ENCODE data around the gene OVAAL.

OVAAL gene

DNA sequence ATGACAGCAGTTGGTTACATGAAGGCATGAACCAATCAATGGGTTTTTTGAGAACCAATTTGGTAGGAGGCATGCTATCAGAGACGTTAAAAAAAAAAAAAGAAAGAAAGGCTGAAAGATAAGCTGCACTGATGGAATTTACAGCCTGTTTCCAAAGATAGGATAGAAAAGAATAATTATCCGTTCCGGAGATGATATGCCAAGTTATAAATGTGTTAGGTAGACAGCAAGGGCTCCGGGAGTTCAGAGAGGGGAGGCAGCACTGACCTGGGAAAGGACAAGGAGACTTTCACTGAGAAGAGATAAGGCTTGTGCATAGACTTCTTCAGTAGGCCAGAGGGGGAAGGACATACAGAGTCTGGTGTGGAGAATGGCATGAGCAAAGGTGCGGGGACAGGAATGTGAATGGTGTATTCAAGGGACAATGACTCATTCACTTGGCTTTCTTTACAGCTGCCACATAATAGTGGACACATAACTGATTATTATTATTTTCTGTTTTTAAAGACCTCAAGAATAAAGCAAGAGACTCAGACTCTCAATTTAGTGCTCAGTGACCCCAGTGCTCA lies 31.6 kb upstream of the OVAAL start:
- TF ChIP-seq ZBTB7A (IDR thresholded peaks at IDR 0.05; ENCODE audit: low read depth) (no peak), TEAD4 (IDR thresholded peaks at IDR 0.05) (peak; percentile 55; the same call in 1 of the 2 replicates)

DNA sequence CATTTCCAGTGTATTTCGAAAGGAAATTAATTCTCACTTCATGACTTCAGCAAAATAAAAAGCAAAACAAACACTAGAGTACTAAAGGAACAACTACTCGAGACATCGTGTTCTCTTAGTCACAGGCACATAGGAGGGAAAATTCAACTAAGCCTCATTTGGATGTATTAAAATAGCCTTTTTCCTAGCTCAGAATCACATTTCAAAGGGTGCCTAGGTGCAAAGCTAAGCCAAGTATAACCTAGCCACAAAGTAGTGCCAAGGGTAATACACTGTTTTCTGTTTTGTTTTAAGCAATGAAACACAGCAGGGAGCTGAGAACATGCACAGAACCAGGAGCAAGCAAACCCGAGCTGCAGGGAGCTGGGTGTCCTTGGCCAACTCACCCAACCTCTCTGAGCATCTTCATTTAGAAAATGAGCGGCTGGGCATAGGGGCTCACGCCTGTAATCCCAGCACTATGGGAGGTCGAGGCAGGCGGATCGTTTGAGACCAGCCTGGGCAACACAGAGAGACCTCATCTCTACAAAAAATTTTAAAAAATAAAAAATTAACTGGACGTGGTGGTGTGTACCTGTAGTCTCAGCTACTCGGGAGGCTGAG lies 29.8 kb upstream of the OVAAL start:
- TF ChIP-seq EP300 (IDR thresholded peaks at IDR 0.05; ENCODE audit: borderline replicate concordance) (no peak), CEBPB (IDR thresholded peaks at IDR 0.05) (no peak), FOXM1 (IDR thresholded peaks at IDR 0.05; ENCODE audit: borderline replicate concordance, low read depth) (no peak), RAD21 (IDR thresholded peaks at IDR 0.05; ENCODE audit: low read depth) (no peak), EGR1 (IDR thresholded peaks at IDR 0.05) (no peak), TEAD4 (IDR thresholded peaks at IDR 0.05) (no peak), ZBTB7A (IDR thresholded peaks at IDR 0.05; ENCODE audit: low read depth) (no peak), CREB1 (IDR thresholded peaks at IDR 0.05; ENCODE audit: low read depth) (no peak), NFIC (IDR thresholded peaks at IDR 0.05) (no peak), TCF12 (IDR thresholded peaks at IDR 0.05; ENCODE audit: low read depth) (no peak)
- TF ChIP-seq, protein P1, sequence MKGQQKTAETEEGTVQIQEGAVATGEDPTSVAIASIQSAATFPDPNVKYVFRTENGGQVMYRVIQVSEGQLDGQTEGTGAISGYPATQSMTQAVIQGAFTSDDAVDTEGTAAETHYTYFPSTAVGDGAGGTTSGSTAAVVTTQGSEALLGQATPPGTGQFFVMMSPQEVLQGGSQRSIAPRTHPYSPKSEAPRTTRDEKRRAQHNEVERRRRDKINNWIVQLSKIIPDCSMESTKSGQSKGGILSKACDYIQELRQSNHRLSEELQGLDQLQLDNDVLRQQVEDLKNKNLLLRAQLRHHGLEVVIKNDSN (IDR thresholded peaks at IDR 0.05): no peak
- TF ChIP-seq, protein P2, sequence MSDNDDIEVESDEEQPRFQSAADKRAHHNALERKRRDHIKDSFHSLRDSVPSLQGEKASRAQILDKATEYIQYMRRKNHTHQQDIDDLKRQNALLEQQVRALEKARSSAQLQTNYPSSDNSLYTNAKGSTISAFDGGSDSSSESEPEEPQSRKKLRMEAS (IDR thresholded peaks at IDR 0.05): no peak
- TF ChIP-seq, protein P3, sequence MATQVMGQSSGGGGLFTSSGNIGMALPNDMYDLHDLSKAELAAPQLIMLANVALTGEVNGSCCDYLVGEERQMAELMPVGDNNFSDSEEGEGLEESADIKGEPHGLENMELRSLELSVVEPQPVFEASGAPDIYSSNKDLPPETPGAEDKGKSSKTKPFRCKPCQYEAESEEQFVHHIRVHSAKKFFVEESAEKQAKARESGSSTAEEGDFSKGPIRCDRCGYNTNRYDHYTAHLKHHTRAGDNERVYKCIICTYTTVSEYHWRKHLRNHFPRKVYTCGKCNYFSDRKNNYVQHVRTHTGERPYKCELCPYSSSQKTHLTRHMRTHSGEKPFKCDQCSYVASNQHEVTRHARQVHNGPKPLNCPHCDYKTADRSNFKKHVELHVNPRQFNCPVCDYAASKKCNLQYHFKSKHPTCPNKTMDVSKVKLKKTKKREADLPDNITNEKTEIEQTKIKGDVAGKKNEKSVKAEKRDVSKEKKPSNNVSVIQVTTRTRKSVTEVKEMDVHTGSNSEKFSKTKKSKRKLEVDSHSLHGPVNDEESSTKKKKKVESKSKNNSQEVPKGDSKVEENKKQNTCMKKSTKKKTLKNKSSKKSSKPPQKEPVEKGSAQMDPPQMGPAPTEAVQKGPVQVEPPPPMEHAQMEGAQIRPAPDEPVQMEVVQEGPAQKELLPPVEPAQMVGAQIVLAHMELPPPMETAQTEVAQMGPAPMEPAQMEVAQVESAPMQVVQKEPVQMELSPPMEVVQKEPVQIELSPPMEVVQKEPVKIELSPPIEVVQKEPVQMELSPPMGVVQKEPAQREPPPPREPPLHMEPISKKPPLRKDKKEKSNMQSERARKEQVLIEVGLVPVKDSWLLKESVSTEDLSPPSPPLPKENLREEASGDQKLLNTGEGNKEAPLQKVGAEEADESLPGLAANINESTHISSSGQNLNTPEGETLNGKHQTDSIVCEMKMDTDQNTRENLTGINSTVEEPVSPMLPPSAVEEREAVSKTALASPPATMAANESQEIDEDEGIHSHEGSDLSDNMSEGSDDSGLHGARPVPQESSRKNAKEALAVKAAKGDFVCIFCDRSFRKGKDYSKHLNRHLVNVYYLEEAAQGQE (IDR thresholded peaks at IDR 0.05; ENCODE audit: low read depth): no peak

DNA sequence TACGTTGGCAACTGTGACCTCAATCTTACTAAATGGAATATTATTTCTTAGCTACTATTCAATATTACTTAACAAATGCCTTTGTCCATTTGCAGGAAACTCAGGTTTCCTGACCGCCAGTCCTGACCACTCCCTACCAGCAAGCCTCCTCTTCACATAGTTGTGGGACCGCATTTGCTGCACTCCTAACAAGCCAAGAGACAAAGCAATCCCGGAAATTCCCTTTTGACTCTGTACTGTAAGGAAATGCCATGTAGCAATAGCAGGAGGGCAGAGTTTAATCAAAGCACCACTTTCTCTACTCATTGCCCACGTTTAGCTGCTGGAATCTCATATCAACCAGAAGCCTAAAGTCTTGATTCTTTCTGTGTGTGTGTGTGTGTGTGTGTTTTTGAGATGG lies 28.3 kb upstream of the OVAAL start:
- TF ChIP-seq TCF12 (IDR thresholded peaks at IDR 0.05; ENCODE audit: low read depth): no peak
- TF ChIP-seq TEAD4 (IDR thresholded peaks at IDR 0.05): 0 out of 2 replicates have a peak, but pooled peaks have one; percentile 19

DNA sequence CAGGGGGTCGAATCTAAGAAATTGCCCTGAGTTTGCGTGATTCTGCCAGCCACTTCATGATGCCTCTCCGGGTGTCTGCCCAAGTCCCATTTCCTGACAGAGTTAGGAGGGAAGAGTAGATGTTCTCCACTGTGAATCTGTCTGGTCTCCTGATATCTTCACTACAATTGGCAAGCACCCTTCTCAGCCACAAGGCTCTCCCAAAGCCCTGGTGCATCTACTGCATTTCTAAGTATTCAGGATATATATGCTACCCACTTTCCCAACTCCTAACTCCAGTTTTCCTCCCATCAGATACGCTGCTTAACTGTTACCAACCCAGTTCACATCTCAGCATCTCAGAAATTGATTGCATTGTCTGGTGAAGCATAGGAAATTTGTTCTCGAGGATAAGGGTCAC lies 25.9 kb upstream of the OVAAL start:
- TF ChIP-seq CEBPB (IDR thresholded peaks at IDR 0.05): no peak
- TF ChIP-seq NFIC (IDR thresholded peaks at IDR 0.05): no peak
- no peak for TF ChIP-seq TEAD4 (IDR thresholded peaks at IDR 0.05)
- TF ChIP-seq CREB1 (IDR thresholded peaks at IDR 0.05; ENCODE audit: low read depth): no peak

DNA sequence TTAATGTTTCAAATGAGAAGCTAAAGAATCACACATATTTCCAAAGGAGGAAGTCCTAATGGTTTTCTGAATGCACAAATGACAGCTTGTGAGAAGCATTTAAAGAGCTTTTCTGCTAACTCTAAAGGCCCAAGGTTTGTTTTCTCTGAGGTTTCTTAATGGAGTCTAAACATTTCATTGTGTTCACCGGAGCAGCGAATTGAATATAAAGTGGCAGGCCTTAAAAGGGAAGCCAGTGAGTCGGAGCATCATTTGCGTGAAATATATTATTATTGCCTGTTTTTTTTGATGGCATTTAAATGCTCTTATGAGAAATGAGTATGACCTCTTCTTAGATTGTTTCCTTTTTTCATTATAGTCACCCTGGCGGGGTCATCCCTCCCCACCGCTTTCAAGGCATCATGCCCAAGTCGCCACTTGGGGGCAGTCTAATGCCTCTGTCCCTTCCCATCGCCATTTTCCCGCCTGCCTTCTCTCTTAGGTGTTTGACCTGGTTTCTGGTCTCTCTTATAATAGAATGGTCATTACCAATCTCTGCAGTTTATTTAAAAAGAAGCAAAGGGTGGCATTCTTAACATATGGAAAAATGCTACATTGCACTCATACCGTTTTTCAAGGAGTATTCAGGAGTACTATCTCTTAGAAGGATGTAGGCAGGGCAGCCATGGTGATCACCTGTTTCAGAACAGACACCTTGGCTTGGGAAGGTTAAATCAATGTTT lies 25.3 kb upstream of the OVAAL start:
- TF ChIP-seq ZBTB7A (IDR thresholded peaks at IDR 0.05; ENCODE audit: low read depth) (no peak), RAD21 (IDR thresholded peaks at IDR 0.05; ENCODE audit: low read depth) (peak; percentile 97), NFIC (IDR thresholded peaks at IDR 0.05) (no peak), EP300 (IDR thresholded peaks at IDR 0.05; ENCODE audit: borderline replicate concordance) (no peak), TCF12 (IDR thresholded peaks at IDR 0.05; ENCODE audit: low read depth) (0 out of 2 replicates have a peak, but pooled peaks have one; percentile 16), YY1 (IDR thresholded peaks at IDR 0.05; ENCODE audit: low read depth) (peak; percentile 89), CREB1 (IDR thresholded peaks at IDR 0.05; ENCODE audit: low read depth) (no peak)
- TF ChIP-seq, protein P1 (IDR thresholded peaks at IDR 0.05): no peak
- TF ChIP-seq, protein P2 (IDR thresholded peaks at IDR 0.05): 0 out of 2 replicates have a peak, but pooled peaks have one; percentile 35

DNA sequence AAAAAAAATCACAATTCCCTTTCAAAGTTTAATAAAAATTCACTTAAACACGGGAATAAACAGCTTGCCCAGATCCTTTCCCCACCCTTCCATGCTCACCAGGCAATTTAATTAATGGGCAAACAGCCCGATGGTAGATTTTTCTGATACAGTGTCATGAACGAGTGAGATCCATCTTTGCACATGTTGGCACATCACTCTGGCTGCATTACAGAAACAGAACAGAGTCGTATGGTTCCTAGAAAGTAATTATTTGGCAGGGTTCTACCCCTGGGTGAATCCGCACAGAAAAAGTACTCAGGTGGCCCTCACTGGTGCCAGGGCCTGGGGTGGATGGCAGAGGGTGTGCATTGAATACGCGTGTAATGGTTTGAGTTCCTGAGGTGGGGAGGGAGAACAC lies 24.6 kb upstream of the OVAAL start:
- TF ChIP-seq RAD21 (IDR thresholded peaks at IDR 0.05; ENCODE audit: low read depth) (no peak), EGR1 (IDR thresholded peaks at IDR 0.05) (no peak), FOXM1 (IDR thresholded peaks at IDR 0.05; ENCODE audit: borderline replicate concordance, low read depth) (no peak), TEAD4 (IDR thresholded peaks at IDR 0.05) (no peak), EP300 (IDR thresholded peaks at IDR 0.05; ENCODE audit: borderline replicate concordance) (no peak), CEBPB (IDR thresholded peaks at IDR 0.05) (no peak), YY1 (IDR thresholded peaks at IDR 0.05; ENCODE audit: low read depth) (no peak), TAF1 (IDR thresholded peaks at IDR 0.05; ENCODE audit: low read depth) (no peak), CREB1 (IDR thresholded peaks at IDR 0.05; ENCODE audit: low read depth) (no peak)
- TF ChIP-seq, protein P1 (IDR thresholded peaks at IDR 0.05): no peak
- TF ChIP-seq, protein P3 (IDR thresholded peaks at IDR 0.05; ENCODE audit: low read depth): no peak

All from Ishikawa (cell line).